Breast epithelium (tissue), 4 donors: ENCODE measurements around the gene RPS14. TPM values are rescaled to one million over a fixed set of nuclear protein-coding genes. Genes with fewer than 3 reads are reported as not detected.
"Not testable (repeated sequence)": the region's sequence is repeated elsewhere in the genome, so short reads cannot be mapped to it uniquely, and the experiment has no call there.

Experiments
- DNase-seq, 2 donors: peaks; one replicate each; pipeline ENCODE4 v3.0.0-alpha.2; 2019; ENCODE audit warnings: low spot score in 2 of 2
- H3K27ac ChIP-seq, 2 donors: fragments of 200-600 bp; sonication (generic) in 1 of 2; one replicate each; pipeline ENCODE4 v1.5.1; 2016 to 2019; ENCODE audit warnings: mild to moderate bottlenecking in 1 of 2
- H3K27me3 ChIP-seq, 2 donors: fragments of 200-600 bp; sonication (generic) in 1 of 2; one replicate each; pipeline versions ENCODE4 v1.5.1 to v1.6.0; 2017 to 2019; ENCODE audit warnings: control low read depth in 1 of 2, mild to moderate bottlenecking in 1 of 2
- H3K36me3 ChIP-seq: fragments of 200-600 bp; one replicate; pipeline ENCODE4 v1.5.1; 2019
- H3K4me1 ChIP-seq, 2 donors: fragments of 200-600 bp; sonication (generic); one replicate each; pipeline ENCODE4 v1.5.1; 2016 to 2019; ENCODE audit warnings: control low read depth in 1 of 2
- H3K4me3 ChIP-seq, 3 donors: fragments of 200-600 bp; sonication (generic); 1 replicate in 2 of 3; 2 replicates in 1 of 3; pipeline ENCODE4 v1.5.1; 2016 to 2019; ENCODE audit warnings: mild to moderate bottlenecking in 3 of 3, moderate library complexity in 2 of 3
- H3K9me3 ChIP-seq, 2 donors: fragments of 200-600 bp; sonication (generic) in 1 of 2; one replicate each; pipeline ENCODE4 v1.5.1; 2016 to 2019; ENCODE audit warnings: control low read depth in 1 of 2
- CTCF ChIP-seq, 3 donors: fragments of 450-650 bp; IDR thresholded peaks; one replicate each; pipeline ENCODE4 v1.5.1; 2016 to 2017; ENCODE audit warnings: antibody characterized with exemption in 3 of 3, mild to moderate bottlenecking in 3 of 3, moderate library complexity in 3 of 3
- POLR2A ChIP-seq: fragments of 450-650 bp; IDR thresholded peaks from one replicate; pipeline ENCODE4 v1.6.1; 2016; ENCODE audit warnings: antibody characterized with exemption, mild to moderate bottlenecking, moderate library complexity
- POLR2AphosphoS5 ChIP-seq, 3 donors: sonication (generic); formaldehyde crosslinking; IDR thresholded peaks; one replicate each; pipeline ENCODE4 v1.6.1; 2017; ENCODE audit warnings: antibody characterized with exemption in 3 of 3
- intact Hi-C: fragments of 100-400 bp; cut with DNase I; formaldehyde crosslinking; loops from one replicate; pipeline ENCODE4 v1.15.1; 2023; ENCODE audit warnings: low total_unique reads
- total RNA-seq, 3 donors: library from RNA; depleted of rRNA; stranded (reverse); fragments of >200 nt; gene quantifications; one replicate each; pipeline ENCODE4 v1.1.0, GENCODE V29; 2016

The RPS14 gene
- total RNA-seq, 3 donors from 2014 or later = 3,271 to 4,472 (median 4,011) TPM

DNA sequence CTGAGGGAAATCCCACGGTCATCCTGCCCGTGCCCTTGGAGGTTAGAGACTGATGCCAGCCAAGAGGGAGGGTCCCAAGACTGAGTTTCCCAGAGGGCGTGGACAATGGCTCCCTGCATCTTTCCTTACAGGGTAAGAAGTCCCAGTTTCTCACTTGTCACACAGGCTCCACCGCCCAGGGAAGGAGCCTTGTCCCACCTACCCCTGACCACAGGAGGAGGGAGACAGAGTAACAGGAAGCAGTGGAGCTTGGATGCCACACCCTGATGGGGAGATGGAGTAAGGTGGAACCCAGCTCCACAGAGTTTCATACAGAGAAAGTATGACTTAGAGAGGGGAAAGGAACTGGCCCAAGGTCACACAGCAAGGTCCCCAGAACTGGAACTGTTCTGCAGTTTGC lies 27.5 kb downstream of the RPS14 start:
- Histone ChIP-seq H3K4me1 (no peaks in the 10 kb centered on the region), H3K4me3 (no peak overlapping the region), H3K36me3 (no peaks in the 10 kb centered on the region), H3K27ac (no peak overlapping the region), H3K9me3 (no peaks in the 10 kb centered on the region), H3K27me3 (no peaks in the 10 kb centered on the region)
- no peak for TF ChIP-seq POLR2AphosphoS5 (IDR thresholded peaks at IDR 0.05)
- TF ChIP-seq POLR2A = no peak
- no peak for TF ChIP-seq CTCF (IDR thresholded peaks at IDR 0.05)
- intact Hi-C loops = no loop called here
- no peak for DNase-seq

DNA sequence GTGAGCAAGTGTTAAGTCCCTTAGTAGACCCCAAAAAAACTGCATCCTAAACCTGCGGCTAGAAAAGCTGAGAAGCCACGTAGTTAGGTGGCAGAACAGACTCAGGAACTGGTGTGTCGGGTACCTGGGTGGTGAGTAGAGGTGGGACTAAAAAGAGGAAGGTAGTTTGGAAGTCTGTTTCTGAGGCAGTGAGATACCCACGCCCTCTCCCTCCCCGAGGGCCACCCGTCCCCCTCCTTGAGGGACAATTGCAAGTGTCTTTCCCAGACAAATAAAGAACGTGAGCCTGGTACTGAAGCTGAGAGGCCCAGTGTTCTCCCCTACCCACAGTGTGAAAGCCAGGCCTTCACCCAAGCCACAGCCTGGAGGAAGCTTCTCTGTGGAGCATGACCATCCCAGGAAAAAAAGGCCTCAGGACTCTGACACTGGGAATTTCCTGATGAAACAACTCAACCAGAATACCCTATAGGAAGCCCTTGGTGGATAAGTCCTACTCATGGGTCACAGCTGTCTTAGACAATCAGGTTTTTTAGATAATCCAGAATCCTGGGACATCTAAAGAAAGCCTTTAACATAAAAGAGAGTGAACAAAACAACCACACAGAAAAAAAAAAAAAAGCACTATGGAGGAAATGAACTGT lies 29.8 kb downstream of the RPS14 start:
- intact Hi-C loops = no loop called here
- no peak overlapping the region for H3K27ac ChIP-seq
- DNase-seq = no peak

GRCh38 chr5:150413902-150414790 lies 35.4 kb downstream of the RPS14 start:
- intact Hi-C loops, H3K4me1 ChIP-seq: not testable (repeated sequence)

More for the DNA sequence above, 29.8 kb downstream of the RPS14 start:
- H3K9me3 ChIP-seq = no peaks in the 10 kb centered on the region
- TF ChIP-seq POLR2AphosphoS5 (IDR thresholded peaks at IDR 0.05) (no peak), CTCF (IDR thresholded peaks at IDR 0.05) (no peak), POLR2A (no peak)
- H3K36me3 ChIP-seq = no peaks in the 10 kb centered on the region
- H3K27me3 ChIP-seq = no peaks in the 10 kb centered on the region
- H3K4me3 ChIP-seq = no peak overlapping the region
- H3K4me1 ChIP-seq = no peaks in the 10 kb centered on the region

DNA sequence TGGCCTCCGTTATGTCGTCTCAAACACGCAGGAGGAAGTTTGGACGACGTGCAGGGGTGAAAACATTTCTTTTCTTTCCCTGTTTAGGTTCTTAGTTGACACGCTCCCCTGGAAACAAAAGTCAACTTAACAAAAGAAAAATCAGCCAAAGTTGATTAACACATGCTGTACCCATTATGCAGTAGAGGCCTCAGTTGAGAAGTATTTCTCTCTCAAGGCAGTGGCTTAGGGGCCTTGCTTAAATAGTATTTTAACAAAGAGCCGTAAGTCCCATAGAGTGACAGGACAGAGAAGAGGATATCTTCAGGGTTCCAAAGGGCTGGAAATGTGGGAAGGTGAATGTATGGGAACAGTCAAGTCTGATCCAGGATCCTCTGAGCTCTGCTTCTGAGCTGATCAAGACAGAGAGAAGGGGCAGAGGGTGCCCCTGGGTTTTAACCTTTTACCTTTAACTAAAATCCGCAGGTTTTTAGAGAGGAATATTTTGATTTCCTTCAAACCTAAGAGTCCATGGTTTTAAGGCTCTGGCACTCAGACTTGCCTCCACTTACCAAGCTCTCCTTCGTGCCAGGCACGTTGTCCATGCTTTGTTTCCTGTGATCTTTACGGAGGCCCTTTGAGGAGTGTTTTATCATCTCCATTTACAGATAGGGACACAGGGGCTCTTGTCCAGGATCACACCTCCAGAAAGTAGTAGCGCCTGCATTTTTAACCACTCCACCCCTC lies 36.2 kb downstream of the RPS14 start:
- Histone ChIP-seq H3K4me3 (peak overlapping the region in 2 of 3 donors; percentile 60 to 77), H3K27me3 (no peaks in the 10 kb centered on the region), H3K9me3 (no peaks in the 10 kb centered on the region), H3K27ac (peak overlapping the region; percentile 85 to 88), H3K4me1 (peaks cover 0 to 6% of the 10 kb centered on the region in 2 donors), H3K36me3 (no peaks in the 10 kb centered on the region)
- no peak for DNase-seq
- TF ChIP-seq POLR2A (no peak), POLR2AphosphoS5 (IDR thresholded peaks at IDR 0.05) (no peak), CTCF (IDR thresholded peaks at IDR 0.05) (no peak)
- intact Hi-C loops = no loop called here

More at GRCh38 chr5:150413902-150414790, 35.4 kb downstream of the RPS14 start:
- H3K9me3 ChIP-seq, H3K4me3 ChIP-seq, H3K27me3 ChIP-seq, DNase-seq, H3K36me3 ChIP-seq: not testable (repeated sequence)
- peak overlapping the region; percentile 85 to 88 for H3K27ac ChIP-seq

DNA sequence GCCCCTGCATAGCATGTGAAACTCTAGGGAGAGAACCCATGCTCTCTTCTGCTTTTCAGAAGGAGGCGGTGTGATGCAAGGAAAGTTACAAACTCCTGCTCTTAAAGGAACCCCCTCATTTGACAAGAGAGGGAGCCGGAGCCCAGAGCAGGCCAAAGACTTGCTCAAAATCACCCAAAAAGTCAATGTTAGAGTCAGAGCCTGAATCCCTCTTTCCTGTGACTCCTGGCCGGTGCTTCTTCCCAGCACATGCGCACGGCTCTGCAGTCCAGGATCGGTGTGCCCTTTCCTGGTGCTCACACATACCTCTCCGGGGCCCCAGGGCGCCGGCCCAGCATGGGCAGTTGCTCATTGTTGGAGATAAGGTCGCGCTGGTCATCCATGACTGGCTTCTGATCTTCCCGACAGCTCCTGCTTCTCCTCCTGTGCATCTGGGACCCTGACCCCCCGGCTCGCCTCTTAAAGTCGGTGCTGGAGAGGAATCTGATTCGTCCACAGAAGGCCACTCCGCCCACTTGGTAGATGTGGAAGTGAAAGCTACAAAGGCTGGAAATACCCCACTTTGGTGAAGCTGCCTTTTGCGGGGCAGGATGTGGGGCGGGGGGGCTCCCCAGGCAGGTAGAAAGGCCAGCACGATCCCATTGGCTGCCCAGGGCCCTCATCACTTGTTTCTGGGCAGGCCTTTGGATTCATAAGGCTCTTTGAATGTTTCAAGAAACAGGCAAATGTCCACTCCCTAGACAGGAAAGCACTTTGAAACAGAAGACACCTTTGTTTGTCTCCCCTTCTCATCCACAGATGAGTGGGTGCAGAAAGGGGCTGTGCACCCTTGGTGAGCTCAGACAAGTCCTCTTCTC lies 37.0 kb downstream of the RPS14 start, which contains the start of gene CD74:
TSS of gene CD74 (minus strand) at position 592 of the 857 bp plus-strand sequence. CDS start at position 431, 161 bp downstream.
- Histone ChIP-seq H3K36me3 (no peaks in the 10 kb centered on the region), H3K27ac (peak within 1 kb of the TSS; percentile 85 to 88), H3K27me3 (no peaks in the 10 kb centered on the region), H3K9me3 (no peaks in the 10 kb centered on the region), H3K4me3 (peak within 1 kb of the TSS; percentile 45 to 77 (median 60)), H3K4me1 (peaks cover 0 to 6% of the 10 kb centered on the region in 2 donors)
- intact Hi-C loops = no loop called here
- TF ChIP-seq POLR2AphosphoS5 (IDR thresholded peaks at IDR 0.05) (peak; percentile 44 to 78 (median 57)), CTCF (IDR thresholded peaks at IDR 0.05) (no peak)
- peak; percentile 75 to 90 for DNase-seq
